IPS DF 6.9 (cell line): ENCODE results near the gene LDB3.

Experiments used
- DNase-seq: peaks from one replicate; pipeline ENCODE4 v3.0.0-alpha.2; 2013; ENCODE audit warnings: low read depth, low spot score
- H3K27ac ChIP-seq: one replicate; pipeline ENCODE4 v1.5.1; 2013; ENCODE audit warnings: low read length, control low read depth
- H3K27me3 ChIP-seq: 2 replicates; pipeline ENCODE4 v1.6.1; 2013; ENCODE audit warnings: mild to moderate bottlenecking, low read length; ENCODE audit not compliant: control insufficient read depth, insufficient read depth
- H3K36me3 ChIP-seq: 2 replicates; pipeline ENCODE4 v1.6.1; 2013; ENCODE audit warnings: low read length; ENCODE audit not compliant: control insufficient read depth, insufficient read depth
- H3K4me1 ChIP-seq: 2 replicates; pipeline ENCODE4 v1.6.1; 2013; ENCODE audit warnings: low read length; ENCODE audit not compliant: control insufficient read depth, insufficient read depth
- H3K4me3 ChIP-seq: 2 replicates; pipeline ENCODE4 v1.5.1; 2013; ENCODE audit warnings: mild to moderate bottlenecking, low read length
- H3K9me3 ChIP-seq: 2 replicates; pipeline ENCODE4 v1.6.1; 2013; ENCODE audit warnings: low read length, inconsistent platforms; ENCODE audit not compliant: control insufficient read depth, insufficient read depth
- WGBS: extraction: QIAGEN DNeasy Blood & Tissue Kit; methylation state at CpG from one replicate; pipeline ENCODE4 v1.1.7; 2013; ENCODE audit warnings: mixed read lengths, missing lambda C conversion rate; ENCODE audit not compliant: insufficient read length, insufficient coverage; 5-methylcytosine and 5-hydroxymethylcytosine counted together

Gene LDB3

DNA sequence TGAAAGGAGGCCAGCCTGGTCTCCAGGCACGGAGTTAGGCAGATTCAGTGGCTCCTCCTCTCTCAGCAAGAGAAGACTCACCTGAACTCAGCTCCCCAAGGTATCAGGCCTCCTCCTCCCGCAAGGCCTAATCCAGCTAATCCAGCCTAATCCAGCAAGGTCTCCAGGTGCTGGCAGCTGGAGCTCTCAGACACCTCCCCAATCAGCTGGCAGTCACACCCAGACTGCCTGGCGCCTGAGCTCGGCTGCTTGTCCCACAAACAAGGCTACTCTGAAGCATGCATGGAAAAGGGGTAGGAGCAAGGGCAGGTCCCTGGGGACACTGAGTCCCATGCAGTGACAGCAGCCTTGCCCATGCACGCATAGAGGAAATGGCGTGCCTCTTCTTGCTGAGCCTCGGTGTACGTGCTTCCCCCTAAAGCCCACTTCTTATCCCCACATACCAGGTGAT is 17.3 kb upstream of the LDB3 start:
- Histone ChIP-seq H3K27ac (no peak overlapping the region), H3K36me3 (no peaks in the 10 kb centered on the region), H3K27me3 (no peaks in the 10 kb centered on the region), H3K4me3 (no peak overlapping the region), H3K4me1 (no peaks in the 10 kb centered on the region; the same call in 1 of the 2 replicates), H3K9me3 (no peaks in the 10 kb centered on the region)
- no peak for DNase-seq
- WGBS = no CpG with 5 or more reads among the region's 8 CpGs

GRCh38 chr10:86651631-86652331 is 16.5 kb upstream of the LDB3 start:
- Histone ChIP-seq H3K27me3 (no peaks in the 10 kb centered on the region), H3K27ac (no peak overlapping the region), H3K9me3 (no peaks in the 10 kb centered on the region), H3K36me3 (no peaks in the 10 kb centered on the region), H3K4me1 (no peaks in the 10 kb centered on the region; the same call in 1 of the 2 replicates), H3K4me3 (no peak overlapping the region)
- no peak for DNase-seq
- WGBS = no CpG with 5 or more reads among the region's 16 CpGs

DNA sequence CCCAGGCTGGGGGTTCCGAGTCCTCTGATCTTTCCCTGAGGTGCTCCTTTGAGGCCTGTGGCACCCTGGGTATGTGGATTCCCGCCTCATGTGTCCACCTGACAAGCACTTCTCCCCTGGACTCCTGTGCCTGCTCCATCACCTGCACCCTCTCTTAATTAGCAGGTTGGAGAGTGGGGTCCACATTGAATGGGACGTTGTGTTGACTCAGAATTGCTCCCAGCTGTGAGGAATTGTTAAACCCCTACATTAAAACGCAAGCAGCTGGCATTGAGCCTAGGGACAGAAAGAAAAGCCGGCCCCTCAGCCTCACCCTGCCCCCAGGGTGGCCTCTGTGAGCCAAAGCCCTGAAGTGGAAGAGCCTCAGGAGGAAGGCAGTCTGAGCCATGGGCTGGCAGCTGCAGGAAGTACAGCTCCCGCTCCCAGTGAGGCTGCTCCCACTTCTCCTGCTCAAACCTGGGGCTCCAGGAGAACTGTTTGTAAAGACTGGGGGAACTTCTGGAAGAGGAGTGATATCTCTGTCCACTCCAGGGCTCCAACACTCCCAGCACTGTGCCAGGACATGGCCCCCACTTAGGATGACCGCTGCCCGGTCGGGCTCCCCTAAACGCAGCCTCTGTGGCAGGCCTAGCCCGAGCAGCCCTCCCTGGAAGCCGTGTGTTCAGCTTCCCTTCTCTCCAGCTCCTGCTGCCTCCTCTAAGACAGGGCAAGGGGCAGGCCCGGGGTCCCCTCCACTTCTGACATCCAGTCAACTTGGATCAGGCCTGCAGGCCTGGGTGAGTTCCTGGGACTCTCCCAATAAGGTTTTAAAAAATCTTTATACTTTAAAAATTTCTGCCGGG is 15.7 kb upstream of the LDB3 start:
- no peaks in the 10 kb centered on the region for H3K27me3 ChIP-seq
- no peaks in the 10 kb centered on the region for H3K9me3 ChIP-seq
- H3K4me1 ChIP-seq = no peaks in the 10 kb centered on the region; the same call in 1 of the 2 replicates
- H3K36me3 ChIP-seq = no peaks in the 10 kb centered on the region
- H3K27ac ChIP-seq = no peak overlapping the region
- WGBS = no CpG with 5 or more reads among the region's 14 CpGs
- H3K4me3 ChIP-seq = no peak overlapping the region
- DNase-seq = no peak

- Histone ChIP-seq H3K36me3 (no peaks in the 10 kb centered on the region), H3K4me1 (no peaks in the 10 kb centered on the region; the same call in 1 of the 2 replicates), H3K27ac (no peak overlapping the region), H3K9me3 (no peaks in the 10 kb centered on the region), H3K4me3 (no peak overlapping the region), H3K27me3 (no peaks in the 10 kb centered on the region)
- DNase-seq = no peak
- WGBS = no CpG with 5 or more reads among the region's 3 CpGs
Measured at GRCh38 chr10:86653379-86653778, 14.9 kb upstream of the LDB3 start.

- no peaks in the 10 kb centered on the region for H3K27me3 ChIP-seq
- no peak for DNase-seq
- no peak overlapping the region for H3K4me3 ChIP-seq
- H3K36me3 ChIP-seq = no peaks in the 10 kb centered on the region
- no peaks in the 10 kb centered on the region for H3K9me3 ChIP-seq
- H3K27ac ChIP-seq = no peak overlapping the region
- no peaks in the 10 kb centered on the region; the same call in 1 of the 2 replicates for H3K4me1 ChIP-seq
- 100% methylated on average over 3 of the region's 3 CpGs for WGBS
Measured at GRCh38 chr10:86653987-86654386, 14.3 kb upstream of the LDB3 start.

GRCh38 chr10:86654411-86655172 is 13.7 kb upstream of the LDB3 start, which contains the start of gene OPN4:
Gene OPN4, plus strand, starts transcription at chr10:86654547. Its CDS starts 237 bp downstream, at chr10:86654784.
- Histone ChIP-seq H3K4me3 (no peak within 1 kb of the TSS), H3K9me3 (no peaks in the 10 kb centered on the region), H3K4me1 (no peaks in the 10 kb centered on the region; the same call in 1 of the 2 replicates), H3K27me3 (no peaks in the 10 kb centered on the region), H3K36me3 (no peaks in the 10 kb centered on the region), H3K27ac (no peak within 1 kb of the TSS)
- no peak for DNase-seq
- 100% methylated on average over 1 of the region's 17 CpGs for WGBS

GRCh38 chr10:86655173-86655540 is 13.2 kb upstream of the LDB3 start:
- WGBS = no CpG with 5 or more reads among the region's 4 CpGs
- no peak for DNase-seq
- H3K4me3 ChIP-seq = no peak overlapping the region

DNA sequence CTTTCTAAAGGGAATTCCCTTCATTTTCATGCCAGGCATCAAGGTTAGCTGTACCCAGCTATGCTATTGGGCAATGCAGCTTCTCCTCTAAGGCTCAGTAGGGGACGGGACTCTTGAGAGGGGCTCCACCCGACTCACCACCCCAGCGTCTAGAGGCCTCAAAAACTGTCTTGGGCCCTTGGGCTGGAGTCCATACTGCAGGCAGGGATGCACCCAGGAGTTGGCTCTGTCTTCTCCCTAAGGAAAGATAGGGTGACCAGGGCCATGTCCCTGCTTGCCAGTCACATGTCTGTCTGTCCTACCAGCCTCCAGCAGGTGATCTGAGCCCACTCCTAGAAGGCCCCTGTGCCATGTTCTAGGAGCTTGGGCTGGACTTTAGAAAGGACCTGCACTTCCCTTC is 12.7 kb upstream of the LDB3 start:
- H3K4me3 ChIP-seq = no peak overlapping the region
- DNase-seq = no peak
- H3K27me3 ChIP-seq = no peaks in the 10 kb centered on the region
- no peaks in the 10 kb centered on the region for H3K36me3 ChIP-seq
- H3K27ac ChIP-seq = no peak overlapping the region
- peaks cover 1% of the 10 kb centered on the region; the same call in 1 of the 2 replicates for H3K4me1 ChIP-seq
- no peaks in the 10 kb centered on the region for H3K9me3 ChIP-seq
- WGBS = no CpG with 5 or more reads among the region's 3 CpGs

More at GRCh38 chr10:86655173-86655540, 13.2 kb upstream of the LDB3 start:
- Histone ChIP-seq H3K36me3 (no peaks in the 10 kb centered on the region), H3K27ac (no peak overlapping the region), H3K27me3 (no peaks in the 10 kb centered on the region), H3K4me1 (peaks cover 1% of the 10 kb centered on the region; the same call in 1 of the 2 replicates), H3K9me3 (no peaks in the 10 kb centered on the region)

DNA sequence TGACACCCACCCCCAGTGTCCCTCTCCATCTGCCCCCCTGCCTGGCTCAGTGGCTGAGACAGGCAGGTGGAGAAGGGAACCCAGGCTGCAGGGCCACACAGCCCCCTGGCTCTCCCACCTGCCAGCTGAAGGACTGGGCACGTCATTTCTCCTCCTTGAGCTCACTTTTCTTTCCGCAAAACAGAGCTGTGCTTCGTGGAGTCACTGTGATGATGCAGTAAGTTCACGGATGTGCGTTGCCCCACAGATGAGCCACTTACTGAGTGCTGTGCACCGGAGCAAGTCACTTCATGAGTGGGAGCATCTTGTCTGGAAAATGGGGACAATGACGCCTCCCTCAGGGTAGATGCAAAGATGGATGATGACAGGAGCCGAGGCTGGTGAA is 11.3 kb upstream of the LDB3 start:
- H3K9me3 ChIP-seq = no peaks in the 10 kb centered on the region
- no peak overlapping the region for H3K4me3 ChIP-seq
- no peak for DNase-seq
- H3K27me3 ChIP-seq = no peaks in the 10 kb centered on the region
- H3K27ac ChIP-seq = no peak overlapping the region
- H3K4me1 ChIP-seq = peaks cover 1% of the 10 kb centered on the region; the same call in 1 of the 2 replicates
- H3K36me3 ChIP-seq = no peaks in the 10 kb centered on the region
- WGBS = no CpG with 5 or more reads among the region's 8 CpGs

GRCh38 chr10:86657396-86658011 is 10.8 kb upstream of the LDB3 start:
- Histone ChIP-seq H3K4me3 (no peak overlapping the region), H3K27ac (no peak overlapping the region), H3K27me3 (no peaks in the 10 kb centered on the region), H3K36me3 (no peaks in the 10 kb centered on the region), H3K4me1 (peaks cover 1% of the 10 kb centered on the region; the same call in 1 of the 2 replicates), H3K9me3 (no peaks in the 10 kb centered on the region)
- DNase-seq = no peak
- no CpG with 5 or more reads among the region's 19 CpGs for WGBS
